ENCODE measurements around the gene TTYH3. TPM values are rescaled to one million over a fixed set of nuclear protein-coding genes. Genes with fewer than 3 reads are reported as not detected.

The TTYH3 gene
- total and polyA plus RNA-seq, 9 of the 15 experiments (the other 6 are each of a cell fraction or from before 2014, with no cell fraction given), result 0.01 to 5.5 (median 1.1) TPM

GRCh38 chr7:2586326-2587020, 45.3 kb upstream of the TTYH3 start:
- ATAC-seq, result no peak
- Histone ChIP-seq H3K36me3 (ENCODE audit: control insufficient read depth, insufficient read depth, low read length) (peaks cover 7% of the 10 kb centered on the region; the same call in 1 of the 3 replicates), H3K27ac (ENCODE audit: extremely low read depth, low read depth, low read length) (no peak overlapping the region), H3K4me3 (no peak overlapping the region), H3K9ac (ENCODE audit: insufficient read depth in 1 of 2, low read depth in 2 of 2, low read length in 2 of 2) (peak overlapping the region in 1 of 2 experiments; percentile 74; a peak in 1 of 4 replicates), H3K4me2 (ENCODE audit: insufficient read depth, low read length) (no peak overlapping the region), H3K9me3 (replicated peaks; ENCODE audit: control insufficient read depth, insufficient read depth, low read depth, low read length) (no peaks in the 10 kb centered on the region), H4K20me1 (replicated peaks; ENCODE audit: control insufficient read depth, insufficient read depth, low read length) (no peaks in the 10 kb centered on the region), H3K27me3 (ENCODE audit: control insufficient read depth in 2 of 2, insufficient read depth in 2 of 2, low read length in 2 of 2) (no peaks in the 10 kb centered on the region), H3K4me1 (replicated peaks in 1 of 2; ENCODE audit: control insufficient read depth in 2 of 2, insufficient read depth in 2 of 2, low read length in 2 of 2) (peaks cover 0 to 18% of the 10 kb centered on the region in 2 experiments; a peak in 2 of 5 replicates), H3K79me2 (ENCODE audit: control insufficient read depth, insufficient read depth, low read length) (no peaks in the 10 kb centered on the region), H2AFZ (ENCODE audit: low read depth, low read length) (no peak overlapping the region), H3K9me1 (ENCODE audit: control insufficient read depth, insufficient read depth, low read length) (no peaks in the 10 kb centered on the region)
- intact Hi-C loops (cut with micrococcal nuclease) (no loop called here), in situ Hi-C loops (cut with MboI) (no loop called here)
- no peak for FAIRE-seq
- WGBS (ENCODE audit: insufficient coverage, low coverage, missing lambda C conversion rate), result 75% methylated on average over 20 of the region's 24 CpGs
- no TSS peak for BruUV-seq (replicated peaks)
- CTCF ChIA-PET (ENCODE audit: low intra/inter-chr PET ratio), result no interaction called here
- no peak for TF ChIP-seq SAFB (IDR thresholded peaks at IDR 0.05; ENCODE audit: borderline replicate concordance, low read depth, low read length)
- POLR2A ChIA-PET, result interaction anchor here (0.6 to 1.5 kb wide), 3 partner anchors 11 to 25 kb away, joined by 3 to 8 read pairs (median 3); no protein-coding TSS in a partner anchor
- DNase-seq (ENCODE audit: extremely low read depth in 1 of 4, low spot score in 3 of 4), result no peak

- Histone ChIP-seq H3K9ac (ENCODE audit: insufficient read depth in 1 of 2, low read depth in 2 of 2, low read length in 2 of 2) (peak overlapping the region in 1 of 2 experiments; percentile 74; a peak in 2 of 4 replicates), H3K9me1 (ENCODE audit: control insufficient read depth, insufficient read depth, low read length) (no peaks in the 10 kb centered on the region), H3K27ac (ENCODE audit: extremely low read depth, low read depth, low read length) (no peak overlapping the region), H3K4me3 (no peak overlapping the region), H3K27me3 (ENCODE audit: control insufficient read depth in 2 of 2, insufficient read depth in 2 of 2, low read length in 2 of 2) (no peaks in the 10 kb centered on the region), H3K4me1 (replicated peaks in 1 of 2; ENCODE audit: control insufficient read depth in 2 of 2, insufficient read depth in 2 of 2, low read length in 2 of 2) (peaks cover 0 to 16% of the 10 kb centered on the region in 2 experiments; a peak in 2 of 5 replicates), H3K4me2 (ENCODE audit: insufficient read depth, low read length) (no peak overlapping the region), H3K36me3 (ENCODE audit: control insufficient read depth, insufficient read depth, low read length) (peaks cover 9% of the 10 kb centered on the region; the same call in 1 of the 3 replicates), H2AFZ (ENCODE audit: low read depth, low read length) (no peak overlapping the region), H3K9me3 (replicated peaks; ENCODE audit: control insufficient read depth, insufficient read depth, low read depth, low read length) (no peaks in the 10 kb centered on the region), H4K20me1 (replicated peaks; ENCODE audit: control insufficient read depth, insufficient read depth, low read length) (no peaks in the 10 kb centered on the region), H3K79me2 (ENCODE audit: control insufficient read depth, insufficient read depth, low read length) (no peaks in the 10 kb centered on the region)
- POLR2A ChIA-PET, result no interaction called here
- CTCF ChIA-PET (ENCODE audit: low intra/inter-chr PET ratio), result no interaction called here
- ATAC-seq (no peak; the same call in 2 of the 3 replicates), FAIRE-seq (no peak), DNase-seq (ENCODE audit: extremely low read depth in 1 of 4, low spot score in 3 of 4) (no peak)
- in situ Hi-C loops (cut with MboI), result no loop called here
- WGBS (ENCODE audit: insufficient coverage, low coverage, missing lambda C conversion rate), result 43% methylated on average over 6 of the region's 9 CpGs
- intact Hi-C loops (cut with micrococcal nuclease), result no loop called here
- no TSS peak for BruUV-seq (replicated peaks)
- TF ChIP-seq ARID3B (CRISPR knock-in tag; IDR thresholded peaks at IDR 0.05; ENCODE audit: borderline replicate concordance) (no peak), ZBTB33 (CRISPR knock-in tag; IDR thresholded peaks at IDR 0.05) (peak; percentile 54; the same call in 1 of the 2 replicates), HOXB6 (CRISPR knock-in tag; IDR thresholded peaks at IDR 0.05; ENCODE audit: borderline replicate concordance) (no peak)
Measured at GRCh38 chr7:2587134-2587533, 44.7 kb upstream of the TTYH3 start.
